Activated CD4-positive, alpha-beta T cell treated with anti-CD3 and anti-CD28 coated beads, Interleukin-2, amount 10 ng/mL, durations not matched to agents 7 days and 5 days (primary cell): ENCODE data around the gene TTLL7. TPM values are rescaled to one million over a fixed set of nuclear protein-coding genes. Genes with fewer than 3 reads are reported as not detected.

ENCODE experiments used
- CTCF ChIA-PET: fragments of 350-600 bp; sonication (Branson Sonifier 250); formaldehyde crosslinking; loops from one replicate; lab custom pipeline; 2021; ENCODE audit warnings: antibody characterized with exemption; lab: Charles Lee
- POLR2A ChIA-PET: fragments of 350-600 bp; sonication (Branson Sonifier 250); formaldehyde crosslinking; loops from one replicate; lab custom pipeline; 2021; ENCODE audit warnings: antibody characterized with exemption; lab: Charles Lee
- DNase-seq: peaks from one replicate; pipeline ENCODE4 v3.0.0-alpha.2; 2020
- H3K27ac Mint-ChIP-seq: one replicate; pipeline ENCODE4 v1.8.0; 2021; ENCODE audit warnings: mild to moderate bottlenecking, moderate library complexity, mixed read lengths
- H3K27me3 Mint-ChIP-seq: one replicate; pipeline ENCODE4 v1.8.0; 2021; ENCODE audit warnings: mixed read lengths
- H3K36me3 Mint-ChIP-seq: one replicate; pipeline ENCODE4 v1.8.0; 2021; ENCODE audit warnings: low read depth, mixed read lengths
- H3K4me1 Mint-ChIP-seq: one replicate; pipeline ENCODE4 v1.8.0; 2021; ENCODE audit warnings: mixed read lengths
- H3K4me3 Mint-ChIP-seq: one replicate; pipeline ENCODE4 v1.8.0; 2021; ENCODE audit warnings: mild to moderate bottlenecking, moderate library complexity, mixed read lengths
- H3K9me3 Mint-ChIP-seq: one replicate; pipeline ENCODE4 v1.8.0; 2021; ENCODE audit warnings: mixed read lengths
- total RNA-seq, 2 experiments: library from RNA; stranded (reverse); gene quantifications; one replicate each; pipeline ENCODE4 v1.2.3, GENCODE V29; 2021

TTLL7 gene
- 1 to 10 TPM; 4.1 to 4.2 TPM for total RNA-seq

- H3K27me3 Mint-ChIP-seq: peaks cover 73% of the 10 kb centered on the region
- ChIA-PET CTCF (interaction anchor here (0.7 to 1.0 kb wide), 2 partner anchors 14 to 44 kb away, joined by 3 read pairs; no protein-coding TSS in a partner anchor), POLR2A (interaction anchor here (0.6 to 0.7 kb wide), 2 partner anchors 147 to 1667 kb away, joined by 3 to 4 read pairs; no protein-coding TSS in a partner anchor)
- DNase-seq: peak; percentile 63
- H3K9me3 Mint-ChIP-seq: no peaks in the 10 kb centered on the region
- H3K4me1 Mint-ChIP-seq: peaks cover 16% of the 10 kb centered on the region
- peak within 1 kb of the TSS; percentile 80 for H3K4me3 Mint-ChIP-seq
- H3K36me3 Mint-ChIP-seq: no peaks in the 10 kb centered on the region
- H3K27ac Mint-ChIP-seq: peak within 1 kb of the TSS; percentile 82
These were observed at the start of gene TTLL7 for GRCh38 chr1:83998498-83999315. TSS of gene TTLL7 (minus strand) at chr1:83999132. CDS start at chr1:83952211, 46,921 bp downstream.

GRCh38 chr1:84042461-84042860, 43.5 kb upstream of the TTLL7 start:
- H3K27me3 Mint-ChIP-seq: peaks cover 3% of the 10 kb centered on the region
- H3K4me1 Mint-ChIP-seq: no peaks in the 10 kb centered on the region
- H3K36me3 Mint-ChIP-seq: no peaks in the 10 kb centered on the region
- DNase-seq: no peak
- POLR2A ChIA-PET: no interaction called here
- CTCF ChIA-PET: interaction anchor here (1.5 to 1.7 kb wide), 2 partner anchors 11 to 44 kb away, joined by 3 to 6 read pairs; partner anchors contain the start of gene TTLL7
- H3K9me3 Mint-ChIP-seq: peaks cover 3% of the 10 kb centered on the region
- H3K4me3 Mint-ChIP-seq: no peak overlapping the region
- H3K27ac Mint-ChIP-seq: no peak overlapping the region

GRCh38 chr1:84037758-84038611, 39.1 kb upstream of the TTLL7 start:
- ChIA-PET CTCF (interaction anchor here (1.1 kb wide), 1 partner anchor 24 kb away, joined by 3 read pairs; no protein-coding TSS in a partner anchor), POLR2A (no interaction called here)
- H3K36me3 Mint-ChIP-seq: no peaks in the 10 kb centered on the region
- DNase-seq: no peak
- no peaks in the 10 kb centered on the region for H3K4me1 Mint-ChIP-seq
- no peak overlapping the region for H3K4me3 Mint-ChIP-seq
- no peak overlapping the region for H3K27ac Mint-ChIP-seq
- peaks cover 3% of the 10 kb centered on the region for H3K9me3 Mint-ChIP-seq
- peaks cover 3% of the 10 kb centered on the region for H3K27me3 Mint-ChIP-seq

- H3K27me3 Mint-ChIP-seq: peaks cover 2% of the 10 kb centered on the region
- no peaks in the 10 kb centered on the region for H3K4me1 Mint-ChIP-seq
- ChIA-PET CTCF (interaction anchor here (1.5 kb wide), 1 partner anchor 11 kb away, joined by 6 read pairs; no protein-coding TSS in a partner anchor), POLR2A (no interaction called here)
- no peaks in the 10 kb centered on the region for H3K9me3 Mint-ChIP-seq
- no peak overlapping the region for H3K27ac Mint-ChIP-seq
- no peaks in the 10 kb centered on the region for H3K36me3 Mint-ChIP-seq
- H3K4me3 Mint-ChIP-seq: no peak overlapping the region
- DNase-seq: no peak
These were observed 32.9 kb upstream of the TTLL7 start for GRCh38 chr1:84031802-84032327.

GRCh38 chr1:84027368-84027767, 28.4 kb upstream of the TTLL7 start:
- H3K27ac Mint-ChIP-seq: no peak overlapping the region
- peaks cover under 1% of the 10 kb centered on the region for H3K9me3 Mint-ChIP-seq
- peaks cover 6% of the 10 kb centered on the region for H3K27me3 Mint-ChIP-seq
- no peak for DNase-seq
- no peaks in the 10 kb centered on the region for H3K4me1 Mint-ChIP-seq
- no peaks in the 10 kb centered on the region for H3K36me3 Mint-ChIP-seq
- CTCF ChIA-PET: no interaction called here
- POLR2A ChIA-PET: no interaction called here
- H3K4me3 Mint-ChIP-seq: no peak overlapping the region

GRCh38 chr1:84025966-84026365, 27.0 kb upstream of the TTLL7 start:
- POLR2A ChIA-PET: no interaction called here
- Mint-ChIP-seq H3K36me3 (no peaks in the 10 kb centered on the region), H3K4me3 (no peak overlapping the region), H3K4me1 (no peaks in the 10 kb centered on the region), H3K27ac (no peak overlapping the region), H3K9me3 (peaks cover 7% of the 10 kb centered on the region), H3K27me3 (peaks cover 6% of the 10 kb centered on the region)
- CTCF ChIA-PET: no interaction called here
- no peak for DNase-seq

- no peak overlapping the region for H3K27ac Mint-ChIP-seq
- H3K4me1 Mint-ChIP-seq: no peaks in the 10 kb centered on the region
- peaks cover 20% of the 10 kb centered on the region for H3K27me3 Mint-ChIP-seq
- ChIA-PET CTCF (no interaction called here), POLR2A (no interaction called here)
- H3K36me3 Mint-ChIP-seq: no peaks in the 10 kb centered on the region
- H3K4me3 Mint-ChIP-seq: no peak overlapping the region
- DNase-seq: no peak
- peaks cover 7% of the 10 kb centered on the region for H3K9me3 Mint-ChIP-seq
These were observed 22.9 kb upstream of the TTLL7 start for GRCh38 chr1:84021822-84022221.

GRCh38 chr1:84020151-84020550, 21.2 kb upstream of the TTLL7 start:
- no peak overlapping the region for H3K27ac Mint-ChIP-seq
- DNase-seq: no peak
- H3K4me3 Mint-ChIP-seq: no peak overlapping the region
- peaks cover 7% of the 10 kb centered on the region for H3K9me3 Mint-ChIP-seq
- no peaks in the 10 kb centered on the region for H3K36me3 Mint-ChIP-seq
- CTCF ChIA-PET: no interaction called here
- H3K27me3 Mint-ChIP-seq: peaks cover 18% of the 10 kb centered on the region
- no peaks in the 10 kb centered on the region for H3K4me1 Mint-ChIP-seq
- POLR2A ChIA-PET: no interaction called here

GRCh38 chr1:84019217-84019616, 20.3 kb upstream of the TTLL7 start:
- POLR2A ChIA-PET: no interaction called here
- H3K36me3 Mint-ChIP-seq: no peaks in the 10 kb centered on the region
- H3K9me3 Mint-ChIP-seq: peaks cover 7% of the 10 kb centered on the region

GRCh38 chr1:84013708-84014107, 14.8 kb upstream of the TTLL7 start:
- Mint-ChIP-seq H3K4me3 (no peak overlapping the region), H3K36me3 (no peaks in the 10 kb centered on the region), H3K9me3 (peaks cover 3% of the 10 kb centered on the region), H3K27me3 (peaks cover 15% of the 10 kb centered on the region), H3K4me1 (no peaks in the 10 kb centered on the region), H3K27ac (no peak overlapping the region)
- ChIA-PET CTCF (no interaction called here), POLR2A (no interaction called here)
- DNase-seq: no peak

More at GRCh38 chr1:84019217-84019616, 20.3 kb upstream of the TTLL7 start:
- DNase-seq: no peak
- Mint-ChIP-seq H3K27me3 (peaks cover 16% of the 10 kb centered on the region), H3K27ac (no peak overlapping the region), H3K4me1 (no peaks in the 10 kb centered on the region), H3K4me3 (no peak overlapping the region)
- CTCF ChIA-PET: no interaction called here

GRCh38 chr1:84012018-84012417, 13.1 kb upstream of the TTLL7 start:
- Mint-ChIP-seq H3K36me3 (no peaks in the 10 kb centered on the region), H3K9me3 (peaks cover 5% of the 10 kb centered on the region), H3K4me3 (no peak overlapping the region), H3K27me3 (peaks cover 6% of the 10 kb centered on the region), H3K27ac (no peak overlapping the region), H3K4me1 (no peaks in the 10 kb centered on the region)
- DNase-seq: no peak
- CTCF ChIA-PET: interaction anchor here (1.1 kb wide), 1 partner anchor 13 kb away, joined by 3 read pairs; the partner anchor contains the start of gene TTLL7
- POLR2A ChIA-PET: no interaction called here

GRCh38 chr1:84010136-84010535, 11.2 kb upstream of the TTLL7 start:
- H3K4me3 Mint-ChIP-seq: no peak overlapping the region
- ChIA-PET POLR2A (no interaction called here), CTCF (no interaction called here)
- H3K27ac Mint-ChIP-seq: no peak overlapping the region
- H3K36me3 Mint-ChIP-seq: no peaks in the 10 kb centered on the region
- no peak for DNase-seq
- peaks cover 4% of the 10 kb centered on the region for H3K27me3 Mint-ChIP-seq
- H3K9me3 Mint-ChIP-seq: peaks cover 5% of the 10 kb centered on the region
- no peaks in the 10 kb centered on the region for H3K4me1 Mint-ChIP-seq
